ENCODE measurements around the gene MRPL37. TPM values are rescaled to one million over a fixed set of nuclear protein-coding genes. Genes with fewer than 3 reads are reported as not detected.

The MRPL37 gene
- total and polyA plus RNA-seq, 2 donors, result 29.5 to 62.0 TPM

Other genes starting within 250 kb of the MRPL37 start
- gene LDLRAD1, start 182.0 kb upstream of the MRPL37 start, total RNA-seq, result not detected
- 0.18 TPM for gene LDLRAD1, start 182.0 kb upstream of the MRPL37 start, polyA plus RNA-seq
- gene TMEM59, start 147.0 kb upstream of the MRPL37 start, total RNA-seq, result 233 TPM
- gene TMEM59, start 147.0 kb upstream of the MRPL37 start, polyA plus RNA-seq, result 185 TPM
- 5.2 TPM for gene TCEANC2, start 146.6 kb upstream of the MRPL37 start, total RNA-seq
- 4.0 TPM for gene TCEANC2, start 146.6 kb upstream of the MRPL37 start, polyA plus RNA-seq
- gene CDCP2, start 47.2 kb upstream of the MRPL37 start, total RNA-seq, result not detected
- gene CDCP2, start 47.2 kb upstream of the MRPL37 start, polyA plus RNA-seq, result not detected
- gene CYB5RL, start 137 bp upstream of the MRPL37 start, total RNA-seq, result 2.6 TPM
- gene CYB5RL, start 137 bp upstream of the MRPL37 start, polyA plus RNA-seq, result 1.9 TPM
- 36.8 TPM for gene SSBP3, start 206.2 kb downstream of the MRPL37 start, total RNA-seq
- gene SSBP3, start 206.2 kb downstream of the MRPL37 start, polyA plus RNA-seq, result 55.7 TPM